GM12874 (cell line): Measurements from ENCODE around the gene PAK1IP1.

Experiments used
- CTCF ChIP-seq: IDR thresholded peaks from 2 replicates; pipeline ENCODE4 v1.5.1; 2011; ENCODE audit warnings: low read depth, mild to moderate bottlenecking, control low read depth, low read length, moderate library complexity; ENCODE audit not compliant: insufficient read depth

PAK1IP1 gene

GRCh38 chr6:10694302-10695085 lies at the start of gene PAK1IP1, which contains the start of gene C6orf52:
Gene PAK1IP1, plus strand, starts transcription at chr6:10694972. Its CDS starts 14 bp downstream, at chr6:10694986.
Gene C6orf52, minus strand, starts transcription at chr6:10694616. Its CDS starts 7,066 bp downstream, at chr6:10687550.
- TF ChIP-seq CTCF: no peak

- TF ChIP-seq CTCF: no peak
Observed at GRCh38 chr6:10655508-10656055, 39.2 kb upstream of the PAK1IP1 start.

GRCh38 chr6:10658910-10659698 lies 35.7 kb upstream of the PAK1IP1 start:
- no peak for TF ChIP-seq CTCF

GRCh38 chr6:10659699-10660348 lies 34.9 kb upstream of the PAK1IP1 start:
- no peak for TF ChIP-seq CTCF

- no peak for TF ChIP-seq CTCF
Observed at GRCh38 chr6:10662207-10662606, 32.6 kb upstream of the PAK1IP1 start.

- TF ChIP-seq CTCF: no peak
Observed at GRCh38 chr6:10662742-10663141, 32.0 kb upstream of the PAK1IP1 start.
